Measurements from ENCODE around the gene ARSA.

The ARSA gene

DNA sequence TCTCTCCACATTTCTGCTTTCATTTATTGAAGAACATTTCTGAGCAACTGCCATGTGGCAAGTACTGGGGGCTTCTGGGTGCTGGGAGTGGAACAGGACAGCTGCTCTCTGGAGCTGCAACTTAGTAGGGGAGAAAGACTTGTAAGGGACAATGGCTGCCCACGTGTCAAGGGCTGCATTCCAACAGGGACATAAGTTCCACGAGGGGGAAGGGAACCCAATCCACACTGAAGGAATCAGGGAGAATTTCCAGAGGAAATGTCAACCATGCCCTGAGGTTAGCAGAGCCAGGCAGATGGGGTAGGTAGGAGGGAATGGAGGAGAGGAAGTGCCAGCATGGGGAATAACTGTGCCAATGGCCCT is 25.6 kb downstream of the ARSA start:
- DNase-seq, result no peak

DNA sequence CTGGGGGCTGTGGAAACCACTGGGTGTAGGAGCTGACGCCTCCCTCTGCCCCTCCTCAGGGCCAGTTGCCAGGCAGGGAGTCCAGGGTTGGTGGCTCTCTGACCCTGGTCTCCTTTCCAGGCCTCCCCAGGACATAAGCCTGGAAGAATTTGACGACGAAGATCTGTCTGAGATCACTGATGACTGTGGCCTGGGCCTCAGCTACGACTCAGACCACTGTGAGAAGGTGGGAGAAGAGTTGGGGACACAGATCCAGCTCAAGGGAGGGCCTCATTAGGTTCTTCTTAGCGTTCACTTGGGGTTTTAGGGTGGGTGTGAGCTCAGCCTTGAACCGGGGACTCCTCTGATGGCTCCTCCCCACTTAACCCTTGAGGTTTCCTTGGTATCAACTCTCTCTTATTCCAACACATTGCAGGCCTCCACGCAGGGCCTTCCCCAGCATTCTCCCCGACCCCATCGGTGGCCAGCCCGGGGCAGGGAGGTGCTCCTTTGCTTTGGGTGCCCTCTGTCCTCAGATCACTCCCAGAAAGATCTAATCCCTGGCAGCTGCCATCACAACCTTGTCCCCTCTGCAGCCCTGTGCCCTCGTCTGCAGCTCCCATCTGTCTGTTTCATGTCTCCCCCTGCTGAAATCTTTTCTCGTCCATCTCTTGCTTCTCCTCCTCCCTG is 26.1 kb downstream of the ARSA start:
- DNase-seq, result no peak

DNA sequence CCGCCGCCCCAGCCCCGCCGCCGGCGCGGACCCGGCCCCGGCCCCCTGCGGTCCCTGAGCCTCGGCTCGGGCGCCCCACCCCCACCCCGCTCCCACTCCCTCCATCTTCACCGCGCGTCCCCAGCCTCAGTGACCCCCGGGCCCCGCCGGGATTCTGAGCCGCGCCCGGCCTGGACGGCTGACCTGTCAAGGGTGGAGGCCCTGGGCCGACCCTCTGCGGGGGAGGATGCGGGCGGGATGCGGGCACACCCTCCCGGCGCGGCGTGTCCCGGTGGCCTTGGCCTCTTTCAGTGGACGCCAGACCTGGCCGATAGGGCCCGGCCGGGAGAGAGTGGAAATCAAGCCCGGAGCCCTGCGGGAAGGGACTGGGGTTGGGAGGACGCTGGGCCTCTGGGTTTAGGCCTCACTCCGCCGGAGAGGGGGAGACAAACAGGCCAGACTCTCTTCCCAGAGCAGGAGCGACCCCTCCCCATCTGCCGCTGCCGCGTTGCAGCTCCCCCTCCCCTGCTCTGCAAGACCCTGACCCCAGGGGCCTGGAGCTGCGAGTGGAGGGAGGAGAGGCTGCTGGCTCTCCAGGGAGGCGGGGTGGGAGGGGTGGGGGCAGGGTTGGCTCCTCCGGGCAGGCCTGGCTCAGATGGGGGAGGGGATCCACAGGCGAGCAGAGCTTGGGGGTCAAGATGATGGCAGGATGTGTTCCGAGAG is 26.8 kb downstream of the ARSA start:
- no peak for DNase-seq

DNA sequence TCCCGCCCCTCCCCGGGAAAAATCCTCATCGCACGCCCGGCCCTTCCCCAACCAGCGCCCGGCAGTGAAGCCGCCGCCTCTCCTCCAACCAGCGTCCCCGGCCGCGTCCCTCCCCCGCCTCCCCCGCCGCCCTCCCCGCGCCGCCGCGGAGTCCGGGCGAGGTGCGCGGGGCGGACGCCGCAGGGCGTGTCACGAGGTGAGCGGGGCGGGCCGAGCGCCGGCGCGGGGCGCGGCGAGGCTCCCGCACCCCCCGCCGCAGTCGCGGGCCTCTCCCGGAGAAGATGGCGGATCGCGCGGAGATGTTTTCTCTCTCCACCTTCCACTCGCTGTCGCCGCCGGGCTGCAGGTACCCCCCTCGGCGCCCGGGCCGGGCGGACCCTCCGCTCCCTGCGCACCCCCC is 27.4 kb downstream of the ARSA start, which contains the start of gene MAPK8IP2:
Gene MAPK8IP2, plus strand, starts transcription at position 256 of the 400 bp plus-strand sequence. Its CDS starts 26 bp downstream, at position 282.
- DNase-seq, result no peak

DNA sequence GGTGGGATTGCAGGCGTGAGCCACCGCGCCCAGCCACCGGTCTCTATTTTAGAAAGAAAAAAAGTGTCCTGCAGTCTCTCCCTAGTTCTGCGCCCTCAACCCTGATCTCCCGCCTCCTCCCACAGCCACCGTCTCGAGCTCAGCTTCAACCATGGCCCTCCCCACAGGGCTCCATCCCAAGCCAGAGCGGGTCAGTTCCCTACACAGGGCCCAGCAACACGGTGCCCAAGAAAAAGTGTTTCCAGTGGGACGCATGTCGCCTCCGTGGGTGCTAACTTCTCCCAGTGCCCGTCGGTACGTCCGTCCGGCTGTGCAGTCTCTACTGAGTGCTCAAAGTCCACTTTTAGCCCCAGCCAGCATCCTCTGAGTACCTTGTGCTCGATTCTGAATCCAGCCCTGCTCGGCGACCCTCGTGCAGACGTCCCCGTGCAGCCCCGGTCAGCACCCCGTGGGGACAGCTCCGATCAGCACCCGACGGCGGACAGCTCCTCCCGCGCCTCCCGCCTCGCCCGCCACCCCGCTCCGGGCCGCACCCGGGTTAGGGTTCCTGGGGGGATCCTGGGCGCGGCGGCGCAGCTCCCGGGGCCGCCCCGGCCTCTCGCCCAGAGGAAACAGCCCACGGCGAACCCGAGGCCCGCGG is 28.0 kb downstream of the ARSA start:
- peak; percentile 64 for DNase-seq

DNA sequence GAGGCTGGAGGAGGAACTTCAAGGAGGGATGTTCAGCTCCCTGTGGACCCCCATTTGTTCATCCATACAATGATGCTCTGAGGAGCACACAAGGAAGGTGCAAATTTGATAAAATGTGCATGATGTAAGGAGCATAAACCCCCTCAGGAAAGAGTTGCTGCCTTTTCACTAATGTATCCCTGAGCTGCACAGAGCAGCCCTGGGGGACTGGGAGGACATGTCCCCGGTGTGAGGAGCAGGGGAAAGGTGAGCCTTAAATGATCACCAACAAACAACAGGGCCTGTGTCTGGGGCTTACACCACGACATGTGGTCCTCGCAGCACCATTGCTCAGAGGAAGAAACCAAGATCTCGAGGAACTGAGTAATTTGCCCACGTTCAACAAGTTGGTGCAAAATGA is 30.9 kb downstream of the ARSA start:
- DNase-seq, result no peak

DNA sequence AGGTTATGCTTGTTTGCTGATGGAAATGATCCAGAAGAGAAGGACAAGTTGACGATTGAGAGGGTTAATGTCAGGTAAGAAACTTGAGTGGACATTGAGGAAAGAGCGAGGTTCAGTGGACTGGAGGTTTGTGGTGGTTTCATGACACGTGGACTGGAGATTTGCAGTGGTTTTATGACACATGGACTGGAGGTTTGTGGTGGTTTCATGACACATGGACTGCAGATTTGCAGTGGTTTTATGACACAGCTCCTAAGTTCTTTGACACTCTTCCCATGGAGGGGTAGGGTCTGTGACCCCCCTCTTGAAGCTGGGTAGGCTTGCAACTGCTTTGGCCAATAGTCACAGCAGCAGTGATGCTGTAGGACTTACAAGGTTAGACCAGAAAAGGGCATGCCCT is 32.8 kb downstream of the ARSA start:
- no peak for DNase-seq

DNA sequence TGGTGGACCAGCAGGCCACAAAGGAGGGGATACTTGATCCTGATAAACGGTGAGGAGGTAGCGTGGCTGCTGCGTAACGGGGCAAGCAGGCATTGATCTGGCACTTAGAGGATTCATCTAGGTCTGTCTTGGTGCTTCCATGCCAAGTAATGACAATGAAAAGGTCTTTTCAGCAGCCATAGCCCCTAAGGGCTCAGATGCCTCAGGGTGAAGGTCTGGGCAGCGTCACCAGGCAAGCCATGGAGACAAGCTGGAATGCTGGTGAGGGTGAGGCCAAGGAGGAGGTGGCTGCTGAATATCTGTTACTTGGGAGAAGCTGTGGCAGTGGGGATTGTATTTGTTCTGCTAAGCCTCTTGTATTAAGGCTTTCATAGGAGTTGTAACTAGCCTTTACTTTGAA is 40.5 kb downstream of the ARSA start:
- DNase-seq, result no peak

DNA sequence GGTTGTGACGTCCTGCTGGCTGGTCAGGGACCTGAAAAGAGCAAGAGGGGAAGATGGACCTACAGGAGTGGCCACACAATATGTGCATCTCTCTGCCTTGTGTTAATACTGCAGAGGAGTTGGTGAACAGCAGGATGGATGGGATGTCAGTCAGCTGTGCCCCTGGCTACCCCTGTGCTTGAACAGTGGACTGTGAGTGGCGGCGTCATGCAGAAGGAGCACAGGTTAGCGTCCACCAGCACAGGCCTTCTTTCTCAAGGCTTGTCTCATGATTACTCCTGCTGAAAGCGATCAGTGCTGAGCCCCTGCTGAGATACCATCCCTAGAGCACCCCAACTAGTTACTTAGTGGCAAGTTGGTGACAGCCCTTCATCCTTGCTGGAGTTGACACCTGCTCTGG is 41.5 kb downstream of the ARSA start:
- no peak for DNase-seq

DNA sequence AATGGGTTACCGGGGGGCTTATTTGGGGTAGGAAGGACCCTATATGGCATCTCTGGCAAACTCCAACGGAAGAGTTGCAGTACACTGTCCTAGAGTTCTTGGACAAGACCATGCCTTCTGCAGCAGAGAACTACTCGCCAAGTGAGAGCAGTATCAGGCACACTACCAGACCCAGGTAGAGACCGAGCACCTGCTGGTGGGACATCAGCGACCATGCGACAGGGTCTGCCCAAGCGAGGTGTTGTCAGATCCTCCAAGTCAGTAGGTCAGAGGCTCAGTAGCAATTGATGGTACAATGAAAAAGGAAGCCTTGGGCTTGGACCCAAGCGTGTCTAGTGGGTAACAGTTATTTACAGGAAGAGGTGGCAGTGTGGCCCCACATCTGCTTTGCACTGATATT is 42.2 kb downstream of the ARSA start:
- no peak for DNase-seq

DNA sequence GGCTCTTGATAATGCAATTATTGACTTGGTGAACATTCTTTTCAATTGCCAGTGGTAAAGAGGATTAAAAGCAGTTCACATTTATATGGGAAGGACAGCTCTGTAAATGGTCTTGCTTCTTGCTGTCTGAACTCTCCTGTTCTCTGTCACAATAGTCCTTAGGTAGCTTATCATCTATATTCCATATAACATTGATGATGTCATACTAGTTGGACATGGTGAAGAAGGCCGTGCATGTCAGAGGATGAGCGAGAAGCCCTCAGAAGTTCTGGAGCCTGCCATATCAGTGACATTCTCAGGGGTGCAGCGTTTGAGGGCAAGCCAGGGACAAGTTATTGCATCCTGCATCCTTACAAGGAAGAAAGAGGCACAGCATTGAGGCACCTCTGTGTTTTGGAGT is 42.7 kb downstream of the ARSA start:
- DNase-seq, result no peak

DNA sequence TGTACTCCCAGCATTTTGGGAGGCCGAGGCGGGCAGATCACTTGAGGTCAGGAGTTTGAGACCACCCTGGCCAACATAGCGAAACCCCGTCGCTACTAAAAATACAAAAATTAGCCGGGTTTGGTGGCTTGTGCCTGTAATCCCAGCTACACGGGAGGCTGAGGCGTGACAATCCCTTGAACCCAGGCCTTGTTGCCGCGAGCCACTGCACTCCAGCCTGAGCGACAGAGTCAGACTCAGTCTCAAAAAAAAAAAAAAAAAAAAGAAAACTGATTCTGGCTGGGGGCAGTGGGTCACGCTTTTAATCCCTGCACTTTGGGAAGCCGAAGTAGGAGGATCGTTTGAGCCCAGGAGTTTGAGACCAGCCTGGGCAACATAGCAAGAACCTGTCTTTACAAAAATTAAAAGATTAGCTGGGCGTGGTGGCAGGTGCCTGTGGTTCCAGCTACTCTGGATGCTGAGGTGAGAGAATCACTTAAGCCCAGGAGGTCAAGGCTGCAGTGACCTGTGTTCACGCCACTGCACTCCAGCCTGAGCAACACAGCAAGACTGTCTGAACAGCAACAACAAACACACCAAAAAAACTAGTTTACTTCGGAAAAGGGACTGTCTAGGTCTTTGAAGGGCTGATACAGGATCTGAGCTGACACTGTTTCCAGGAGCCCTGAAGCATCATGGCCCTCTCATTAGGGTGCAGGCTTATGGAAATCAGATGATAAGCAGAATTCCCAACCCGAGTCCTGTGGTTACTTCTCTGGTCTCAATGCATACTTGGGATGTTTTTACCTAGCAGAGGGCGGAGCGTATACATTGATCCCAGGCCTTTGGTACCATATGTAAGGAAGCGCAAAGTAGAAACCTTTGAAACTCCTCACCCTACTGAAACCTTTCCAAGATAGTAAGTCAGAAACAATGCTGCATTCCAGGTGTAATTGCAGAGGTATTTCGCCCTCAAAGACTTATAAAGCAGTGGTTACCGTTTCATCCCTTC is 43.6 kb downstream of the ARSA start:
- no peak for DNase-seq

DNA sequence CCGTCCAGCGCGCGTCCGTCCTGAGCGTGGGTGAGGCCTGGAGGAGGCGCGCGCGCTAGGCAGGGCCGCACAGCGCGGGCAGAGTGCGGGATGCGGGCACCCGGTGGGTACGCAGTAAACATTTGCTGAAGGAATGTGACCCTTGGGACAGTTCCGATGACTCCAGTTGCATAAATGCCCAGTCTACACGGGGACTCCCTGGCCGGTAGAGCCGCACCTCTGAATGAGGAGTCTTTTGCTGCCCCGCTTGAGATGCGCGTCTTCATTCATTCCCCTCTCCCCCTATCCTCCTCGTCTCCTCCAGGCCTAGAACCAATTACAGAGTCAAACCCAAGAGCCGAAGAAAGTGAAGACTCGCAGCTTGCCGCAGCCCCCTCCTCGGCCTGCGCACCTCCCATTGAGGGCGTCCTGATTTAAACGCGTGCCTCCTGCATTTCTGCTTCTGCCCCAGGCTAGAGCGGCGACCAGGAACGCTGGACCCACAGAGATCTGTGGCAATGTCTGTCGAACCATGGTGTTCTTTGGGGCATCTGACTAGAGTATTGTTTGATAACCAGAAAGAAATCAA is 44.6 kb downstream of the ARSA start:
- no peak for DNase-seq

DNA sequence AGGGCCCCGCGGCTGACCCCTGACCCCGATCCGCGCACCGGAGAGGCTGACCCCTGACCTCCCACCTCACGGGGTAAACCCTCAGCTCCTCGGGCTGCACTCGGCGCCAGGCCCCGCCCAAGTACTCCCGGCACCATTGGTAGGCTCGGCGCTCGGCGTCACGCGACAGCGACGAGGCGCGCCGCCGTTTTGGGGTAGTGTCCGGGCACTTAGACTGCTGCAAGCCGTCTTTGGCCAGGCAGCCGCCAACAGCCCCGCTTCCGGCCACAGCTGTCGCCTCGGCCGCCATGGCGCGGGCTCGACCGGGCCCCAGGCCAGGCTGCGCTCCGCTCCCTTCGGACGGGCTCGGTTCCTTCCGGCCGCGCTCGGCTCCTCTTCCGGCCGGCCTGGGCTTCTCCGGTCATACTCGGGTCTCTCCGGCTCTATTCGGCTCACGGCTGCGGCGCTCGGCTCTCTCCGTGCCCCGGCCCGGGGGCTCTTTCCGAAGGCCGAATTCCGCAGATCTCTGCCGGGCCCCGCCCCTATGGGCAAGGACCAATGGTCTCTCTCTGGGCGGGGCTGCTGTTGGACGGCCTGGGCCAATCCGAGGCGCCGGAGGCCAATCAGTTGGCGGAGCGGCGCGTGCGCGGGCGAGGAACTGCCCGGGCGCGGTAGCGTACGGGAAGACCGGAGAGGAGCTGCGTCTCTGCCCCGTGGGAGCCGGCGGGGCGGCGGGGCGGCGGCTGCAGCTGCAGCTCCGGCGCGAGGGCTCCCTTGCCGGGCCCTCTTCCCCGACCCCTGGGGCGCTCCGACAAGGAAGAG is 45.3 kb downstream of the ARSA start, which contains the start of gene CHKB:
Gene CHKB, minus strand, starts transcription at position 357 of the 801 bp plus-strand sequence. Its CDS starts 68 bp downstream, at position 289.
- DNase-seq, result peak; percentile 97

DNA sequence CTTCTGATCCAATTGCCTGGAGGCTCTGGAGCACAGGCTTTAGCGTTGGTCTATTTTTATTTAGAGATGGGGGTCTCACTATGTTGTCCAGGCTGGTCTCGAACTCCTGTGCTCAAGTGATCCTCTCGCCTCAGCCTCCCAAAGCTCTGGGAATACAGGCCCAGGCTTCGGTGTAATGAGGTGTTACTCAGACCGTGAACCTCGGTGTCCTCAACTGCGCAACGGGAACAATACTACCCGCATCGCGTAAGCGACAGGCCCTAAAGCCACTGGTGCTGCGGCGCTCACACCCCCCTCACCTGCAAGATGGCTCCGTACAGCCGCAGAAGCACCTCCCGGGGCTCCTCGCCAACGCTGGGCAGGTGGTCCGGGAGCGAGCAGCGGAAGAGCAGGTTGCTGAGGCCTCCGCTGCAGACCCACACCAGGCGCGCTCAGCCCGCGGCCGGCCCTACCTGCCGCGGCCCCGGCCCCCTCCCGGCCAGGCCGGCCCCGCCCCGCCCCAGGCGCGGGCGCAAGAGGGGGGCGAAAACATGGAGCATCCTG is 45.9 kb downstream of the ARSA start:
- peak; percentile 23 for DNase-seq

DNA sequence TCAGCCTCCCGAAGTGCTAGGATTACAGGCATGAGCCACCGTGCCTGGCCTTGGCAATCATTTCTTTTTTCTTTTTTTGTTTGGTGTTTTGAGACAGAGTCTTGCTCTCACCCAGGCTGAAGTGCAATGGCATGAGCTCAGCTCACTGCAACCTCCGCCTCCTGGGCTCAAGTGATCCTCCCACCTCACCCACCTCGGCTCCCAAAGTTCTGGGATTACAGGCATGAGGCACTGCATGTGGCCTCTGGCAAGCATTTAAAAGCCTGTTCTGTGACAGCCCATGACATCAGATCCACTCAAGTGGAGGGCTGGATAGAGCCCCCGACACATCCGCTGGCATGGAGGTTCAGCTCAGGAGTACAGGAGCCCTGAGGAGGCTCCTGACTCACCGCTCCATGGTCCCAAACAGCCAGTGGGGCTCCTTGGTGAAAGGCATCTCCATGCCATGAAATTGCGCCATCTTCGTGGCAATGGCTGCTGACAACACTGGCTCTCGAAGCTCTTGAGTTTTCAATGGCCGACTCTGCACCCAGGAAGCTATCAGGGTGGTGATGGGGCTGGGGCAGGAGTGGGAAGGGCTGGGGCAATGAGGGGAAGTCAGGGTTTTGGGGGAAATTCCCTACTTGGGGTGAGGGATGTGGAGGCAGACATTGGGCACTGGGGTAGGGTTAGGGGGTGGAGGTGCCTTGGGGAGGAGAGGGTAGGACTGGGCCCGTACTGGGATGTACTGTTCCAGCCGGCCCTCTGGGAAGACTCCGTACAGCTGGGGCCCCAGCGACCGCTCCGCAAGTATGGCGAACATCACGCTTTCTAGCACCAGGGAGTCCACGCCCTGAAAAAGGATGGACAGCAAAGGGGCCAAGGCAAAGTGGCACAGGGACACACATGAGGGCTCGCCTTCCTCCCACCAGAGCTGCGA is 46.7 kb downstream of the ARSA start:
- DNase-seq, result no peak

DNA sequence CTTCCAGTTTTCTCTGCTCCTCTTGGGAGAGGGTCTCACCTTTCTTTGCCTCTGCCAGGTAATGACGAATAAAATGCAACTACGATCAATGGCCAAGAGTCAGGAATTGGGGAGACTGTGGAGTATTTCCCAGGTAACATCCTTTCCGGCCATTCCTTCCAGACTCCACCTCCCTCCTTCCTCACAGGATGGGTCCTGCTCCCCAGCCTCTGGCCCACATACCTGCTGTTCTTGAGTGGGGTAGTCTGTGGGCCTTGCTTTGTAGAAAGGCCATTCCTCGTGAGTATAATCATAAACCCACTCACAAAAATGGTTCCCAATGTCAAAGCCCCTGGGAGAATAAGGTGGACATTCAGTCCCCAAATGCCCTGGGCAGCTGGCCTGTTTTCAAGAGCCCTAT is 48.2 kb downstream of the ARSA start:
- DNase-seq, result no peak

DNA sequence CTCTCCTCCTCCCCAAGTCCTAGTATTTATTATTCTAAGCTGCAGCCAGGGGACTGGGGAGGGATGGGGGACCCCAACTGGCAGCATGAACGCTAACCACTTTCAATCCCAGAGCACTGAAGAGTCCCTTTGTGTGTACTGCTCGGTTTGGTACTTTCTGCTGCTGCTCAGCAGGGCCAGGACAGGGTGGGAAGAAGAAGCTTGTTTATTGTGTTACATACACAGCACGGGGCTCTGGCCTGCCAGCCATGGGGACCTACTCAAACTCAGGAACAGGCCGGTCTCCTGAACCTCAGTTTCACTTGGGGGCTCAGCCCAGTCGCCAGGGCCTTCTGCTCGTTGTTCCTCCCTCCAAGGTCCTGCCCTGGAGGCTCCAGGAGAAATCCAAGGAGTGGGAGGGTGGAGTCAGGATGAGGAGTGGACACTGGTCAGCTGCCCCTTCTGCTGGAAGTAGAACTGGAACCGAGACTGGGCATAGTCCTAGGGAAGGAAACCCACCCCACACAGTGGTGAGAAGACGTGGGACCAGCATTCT is 49.1 kb downstream of the ARSA start:
- no peak for DNase-seq

DNA sequence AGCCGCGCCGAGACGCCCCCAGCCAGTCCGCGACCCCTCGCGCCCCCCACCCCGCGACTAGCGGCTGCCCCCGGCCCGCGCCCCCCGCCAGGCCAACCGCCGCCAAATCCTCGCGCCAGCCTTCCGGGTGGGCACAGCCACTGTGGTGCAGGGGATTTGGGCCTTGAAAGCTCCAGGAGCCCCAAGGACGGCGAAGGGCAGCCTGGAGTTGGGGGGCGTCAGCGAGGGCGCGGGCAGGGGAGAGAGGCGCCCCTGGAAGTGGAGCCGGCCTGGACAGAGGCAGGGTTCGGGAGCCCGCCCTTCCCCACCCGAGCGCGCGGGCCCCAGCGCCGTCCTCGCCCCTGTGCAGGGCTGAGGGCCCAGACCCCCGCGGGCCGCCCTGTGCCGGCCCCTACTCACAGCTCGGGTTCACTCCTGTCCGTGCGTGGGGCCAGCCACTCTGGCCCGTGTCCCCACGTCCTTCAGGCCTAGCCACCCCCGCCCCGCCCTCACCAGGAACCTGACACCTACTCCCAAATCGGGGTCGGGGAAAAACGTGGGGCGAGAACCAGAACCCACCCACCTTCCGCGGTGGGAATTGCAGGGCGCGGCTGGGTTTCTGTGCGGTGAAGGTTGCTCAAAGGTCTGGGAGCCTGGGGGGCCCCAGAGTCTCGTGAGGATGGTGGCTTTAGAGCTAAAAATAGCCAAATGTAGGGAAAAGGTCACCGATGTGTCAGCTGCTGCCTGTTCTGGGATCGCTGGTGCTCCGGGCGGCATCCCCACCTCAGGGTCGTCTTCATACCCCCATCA is 49.8 kb downstream of the ARSA start, which contains the start of gene CPT1B:
Gene CPT1B, minus strand, starts transcription at position 441 of the 789 bp plus-strand sequence. CDS start 512 bp downstream, outside the sequence.
- no peak for DNase-seq
